SK-N-SH (cell line): ENCODE results near the gene CD200.

ENCODE experiments used
- EP300 ChIP-seq, 2 experiments: IDR thresholded peaks; 2 replicates each; pipeline versions ENCODE4 v1.4.0 to v1.6.1; 2012; ENCODE audit warnings: borderline replicate concordance in 1 of 2, low read depth in 1 of 2, low read length in 1 of 2
- FOSL2 ChIP-seq: IDR thresholded peaks from 2 replicates; pipeline ENCODE4 v1.4.0; 2012; ENCODE audit warnings: low read depth, mild to moderate bottlenecking, moderate library complexity, borderline replicate concordance
- FOXM1 ChIP-seq: IDR thresholded peaks from 2 replicates; pipeline ENCODE4 v1.4.0; 2012; ENCODE audit warnings: low read depth, mild to moderate bottlenecking
- JUND ChIP-seq: IDR thresholded peaks from 2 replicates; pipeline ENCODE4 v1.4.0; 2012
- POLR2AphosphoS5 ChIP-seq: IDR thresholded peaks from 2 replicates; pipeline ENCODE4 v1.6.1; 2012; ENCODE audit warnings: low read depth, low read length
- REST ChIP-seq: IDR thresholded peaks from 2 replicates; pipeline ENCODE4 v1.6.1; 2012; ENCODE audit warnings: mild to moderate bottlenecking, low read depth, low read length, moderate library complexity
- SMC3 ChIP-seq: IDR thresholded peaks from 2 replicates; pipeline ENCODE4 v1.6.1; 2012; ENCODE audit warnings: low read depth, low read length, improper control_type of control experiment
- YY1 ChIP-seq: IDR thresholded peaks from 2 replicates; pipeline ENCODE4 v1.4.0; 2012; ENCODE audit warnings: low read depth, mild to moderate bottlenecking
- TF ChIP-seq, protein P1 (sequence below): fragments of 200-600 bp; sonication (generic); IDR thresholded peaks from 2 replicates; pipeline ENCODE4 v1.6.1; 2017; ENCODE audit warnings: antibody characterized with exemption, mild to moderate bottlenecking, moderate library complexity
- TF ChIP-seq, protein P2 (sequence below): IDR thresholded peaks from 2 replicates; pipeline ENCODE4 v1.4.0; 2012; ENCODE audit warnings: low read depth

- TF ChIP-seq, protein P1, sequence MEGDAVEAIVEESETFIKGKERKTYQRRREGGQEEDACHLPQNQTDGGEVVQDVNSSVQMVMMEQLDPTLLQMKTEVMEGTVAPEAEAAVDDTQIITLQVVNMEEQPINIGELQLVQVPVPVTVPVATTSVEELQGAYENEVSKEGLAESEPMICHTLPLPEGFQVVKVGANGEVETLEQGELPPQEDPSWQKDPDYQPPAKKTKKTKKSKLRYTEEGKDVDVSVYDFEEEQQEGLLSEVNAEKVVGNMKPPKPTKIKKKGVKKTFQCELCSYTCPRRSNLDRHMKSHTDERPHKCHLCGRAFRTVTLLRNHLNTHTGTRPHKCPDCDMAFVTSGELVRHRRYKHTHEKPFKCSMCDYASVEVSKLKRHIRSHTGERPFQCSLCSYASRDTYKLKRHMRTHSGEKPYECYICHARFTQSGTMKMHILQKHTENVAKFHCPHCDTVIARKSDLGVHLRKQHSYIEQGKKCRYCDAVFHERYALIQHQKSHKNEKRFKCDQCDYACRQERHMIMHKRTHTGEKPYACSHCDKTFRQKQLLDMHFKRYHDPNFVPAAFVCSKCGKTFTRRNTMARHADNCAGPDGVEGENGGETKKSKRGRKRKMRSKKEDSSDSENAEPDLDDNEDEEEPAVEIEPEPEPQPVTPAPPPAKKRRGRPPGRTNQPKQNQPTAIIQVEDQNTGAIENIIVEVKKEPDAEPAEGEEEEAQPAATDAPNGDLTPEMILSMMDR = no peak
- TF ChIP-seq EP300 (IDR thresholded peaks at IDR 0.05; ENCODE audit: borderline replicate concordance in 1 of 2, low read depth in 1 of 2, low read length in 1 of 2) (no peak), FOSL2 (no peak), SMC3 (no peak), POLR2AphosphoS5 (no peak), YY1 (no peak), REST (no peak), JUND (no peak), FOXM1 (no peak)
- TF ChIP-seq, protein P2, sequence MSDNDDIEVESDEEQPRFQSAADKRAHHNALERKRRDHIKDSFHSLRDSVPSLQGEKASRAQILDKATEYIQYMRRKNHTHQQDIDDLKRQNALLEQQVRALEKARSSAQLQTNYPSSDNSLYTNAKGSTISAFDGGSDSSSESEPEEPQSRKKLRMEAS = no peak
These were observed 8.4 kb downstream of the CD200 start for GRCh38 chr3:112341386-112341785.
